ENCODE results near the gene OCRL.

Gene OCRL

GRCh38 chrX:129613596-129613995, 73.5 kb downstream of the OCRL start:
- H3K27ac ChIP-seq (ENCODE audit: low read depth, low read length), result no peak overlapping the region
- no peak overlapping the region for H3K4me3 ChIP-seq (ENCODE audit: low read length)
- H3K9me3 ChIP-seq (ENCODE audit: control insufficient read depth, insufficient read depth, low read length), result no peaks in the 10 kb centered on the region
- H3K79me2 ChIP-seq (ENCODE audit: control insufficient read depth, low read length), result no peaks in the 10 kb centered on the region
- H3K36me3 ChIP-seq (ENCODE audit: control insufficient read depth, low read length), result no peaks in the 10 kb centered on the region
- TF ChIP-seq CTCF (IDR thresholded peaks at IDR 0.05; ENCODE audit: low read depth, low read length, poor library complexity, severe bottlenecking) (no peak), EZH2phosphoT487 (IDR thresholded peaks at IDR 0.05; ENCODE audit: borderline replicate concordance, low read length) (no peak)
- H3K27me3 ChIP-seq (ENCODE audit: control insufficient read depth, low read length), result no peaks in the 10 kb centered on the region
- no peak overlapping the region for H3K4me2 ChIP-seq (ENCODE audit: low read length)
- H3K9me2 ChIP-seq (replicated peaks; ENCODE audit: control insufficient read depth, low read length), result no peaks in the 10 kb centered on the region
- H4K20me1 ChIP-seq (ENCODE audit: control insufficient read depth, insufficient read depth, low read depth, low read length), result no peaks in the 10 kb centered on the region
- H3F3A ChIP-seq (ENCODE audit: control insufficient read depth, insufficient read depth), result no peaks in the 10 kb centered on the region
- H3K4me1 ChIP-seq (ENCODE audit: control insufficient read depth, low read length), result no peaks in the 10 kb centered on the region

GRCh38 chrX:129614481-129615255, 74.6 kb downstream of the OCRL start:
- H3K9me2 ChIP-seq (replicated peaks; ENCODE audit: control insufficient read depth, low read length), result no peaks in the 10 kb centered on the region
- H3K79me2 ChIP-seq (ENCODE audit: control insufficient read depth, low read length), result no peaks in the 10 kb centered on the region
- H4K20me1 ChIP-seq (ENCODE audit: control insufficient read depth, insufficient read depth, low read depth, low read length), result no peaks in the 10 kb centered on the region
- H3F3A ChIP-seq (ENCODE audit: control insufficient read depth, insufficient read depth), result no peaks in the 10 kb centered on the region
- no peaks in the 10 kb centered on the region for H3K27me3 ChIP-seq (ENCODE audit: control insufficient read depth, low read length)
- no peak overlapping the region for H3K4me3 ChIP-seq (ENCODE audit: low read length)
- H3K9me3 ChIP-seq (ENCODE audit: control insufficient read depth, insufficient read depth, low read length), result no peaks in the 10 kb centered on the region
- no peaks in the 10 kb centered on the region for H3K36me3 ChIP-seq (ENCODE audit: control insufficient read depth, low read length)
- TF ChIP-seq CTCF (IDR thresholded peaks at IDR 0.05; ENCODE audit: low read depth, low read length, poor library complexity, severe bottlenecking), result no peak
- TF ChIP-seq EZH2phosphoT487 (IDR thresholded peaks at IDR 0.05; ENCODE audit: borderline replicate concordance, low read length), result no peak
- no peaks in the 10 kb centered on the region for H3K4me1 ChIP-seq (ENCODE audit: control insufficient read depth, low read length)
- no peak overlapping the region for H3K27ac ChIP-seq (ENCODE audit: low read depth, low read length)
- no peak overlapping the region for H3K4me2 ChIP-seq (ENCODE audit: low read length)

GRCh38 chrX:129617420-129617819, 77.4 kb downstream of the OCRL start:
- Histone ChIP-seq H3K27me3 (ENCODE audit: control insufficient read depth, low read length) (no peaks in the 10 kb centered on the region), H3K9me2 (replicated peaks; ENCODE audit: control insufficient read depth, low read length) (no peaks in the 10 kb centered on the region), H3K27ac (ENCODE audit: low read depth, low read length) (no peak overlapping the region), H3F3A (ENCODE audit: control insufficient read depth, insufficient read depth) (no peaks in the 10 kb centered on the region), H3K36me3 (ENCODE audit: control insufficient read depth, low read length) (no peaks in the 10 kb centered on the region), H3K79me2 (ENCODE audit: control insufficient read depth, low read length) (no peaks in the 10 kb centered on the region), H3K4me2 (ENCODE audit: low read length) (no peak overlapping the region), H3K4me3 (ENCODE audit: low read length) (no peak overlapping the region), H4K20me1 (ENCODE audit: control insufficient read depth, insufficient read depth, low read depth, low read length) (no peaks in the 10 kb centered on the region), H3K4me1 (ENCODE audit: control insufficient read depth, low read length) (no peaks in the 10 kb centered on the region), H3K9me3 (ENCODE audit: control insufficient read depth, insufficient read depth, low read length) (no peaks in the 10 kb centered on the region)
- TF ChIP-seq EZH2phosphoT487 (IDR thresholded peaks at IDR 0.05; ENCODE audit: borderline replicate concordance, low read length) (no peak), CTCF (IDR thresholded peaks at IDR 0.05; ENCODE audit: low read depth, low read length, poor library complexity, severe bottlenecking) (no peak)

All from DOHH2 (cell line).